D341Med (cell line): Measurements from ENCODE around the gene TBC1D19.

Experiments
- DNase-seq: peaks from one replicate; pipeline ENCODE4 v3.0.0; 2012; ENCODE audit warnings: low spot score

Gene TBC1D19

GRCh38 chr4:26784207-26784865 is 200.5 kb downstream of the TBC1D19 start:
- no peak for DNase-seq

GRCh38 chr4:26785312-26785711 is 201.4 kb downstream of the TBC1D19 start:
- DNase-seq = no peak

GRCh38 chr4:26785810-26786209 is 201.9 kb downstream of the TBC1D19 start:
- DNase-seq = no peak

- no peak for DNase-seq
Observed at GRCh38 chr4:26786916-26787315, 203.0 kb downstream of the TBC1D19 start.

- peak; percentile 81 for DNase-seq
Observed at GRCh38 chr4:26787461-26788340, 203.8 kb downstream of the TBC1D19 start.

GRCh38 chr4:26788341-26788733 is 204.5 kb downstream of the TBC1D19 start:
- DNase-seq = no peak

GRCh38 chr4:26789208-26789607 is 205.3 kb downstream of the TBC1D19 start:
- DNase-seq = no peak

- no peak for DNase-seq
Observed at GRCh38 chr4:26791346-26791745, 207.5 kb downstream of the TBC1D19 start.

- DNase-seq = no peak
Observed at GRCh38 chr4:26792639-26793038, 208.8 kb downstream of the TBC1D19 start.

GRCh38 chr4:26793735-26794134 is 209.9 kb downstream of the TBC1D19 start:
- no peak for DNase-seq

GRCh38 chr4:26796081-26796480 is 212.2 kb downstream of the TBC1D19 start:
- DNase-seq = no peak

- no peak for DNase-seq
Observed at GRCh38 chr4:26802790-26803189, 218.9 kb downstream of the TBC1D19 start.

- DNase-seq = peak; percentile 86
Observed at GRCh38 chr4:26803211-26803861, 219.5 kb downstream of the TBC1D19 start.

GRCh38 chr4:26804451-26804850 is 220.6 kb downstream of the TBC1D19 start:
- DNase-seq = no peak

- DNase-seq = no peak
Observed at GRCh38 chr4:26804925-26805324, 221.0 kb downstream of the TBC1D19 start.
